Fibroblast of skin of left biceps (primary cell): Measurements from ENCODE around the gene DLGAP1.
"Not testable (repeated sequence)": the region's sequence is repeated elsewhere in the genome, so short reads cannot be mapped to it uniquely, and the experiment has no call there.

Experiments
- DNase-seq, 2 experiments: peaks; one replicate each; pipeline ENCODE4 v3.0.0-alpha.2; 2013; ENCODE audit warnings: low read depth in 2 of 2

Gene DLGAP1

GRCh38 chr18:3721771-3722648 is 733.1 kb downstream of the DLGAP1 start:
- DNase-seq: no peak

- DNase-seq: no peak
Measured at GRCh38 chr18:3720818-3721545, 734.1 kb downstream of the DLGAP1 start.

GRCh38 chr18:3720159-3720558 is 734.9 kb downstream of the DLGAP1 start:
- DNase-seq: no peak

GRCh38 chr18:3717376-3718025 is 737.6 kb downstream of the DLGAP1 start:
- no peak for DNase-seq

- no peak for DNase-seq
Measured at GRCh38 chr18:3716116-3716660, 738.9 kb downstream of the DLGAP1 start.

- no peak for DNase-seq
Measured at GRCh38 chr18:3715231-3716080, 739.7 kb downstream of the DLGAP1 start.

- no peak for DNase-seq
Measured at GRCh38 chr18:3713708-3714107, 741.4 kb downstream of the DLGAP1 start.

GRCh38 chr18:3713166-3713565 is 741.9 kb downstream of the DLGAP1 start:
- peak; percentile 62 to 65 for DNase-seq

GRCh38 chr18:3712491-3712890 is 742.6 kb downstream of the DLGAP1 start:
- DNase-seq: no peak

- no peak for DNase-seq
Measured at GRCh38 chr18:3710712-3711301, 744.3 kb downstream of the DLGAP1 start.

- DNase-seq: no peak
Measured at GRCh38 chr18:3709205-3709604, 745.9 kb downstream of the DLGAP1 start.

GRCh38 chr18:3706279-3707097 is 748.6 kb downstream of the DLGAP1 start:
- DNase-seq: no peak

GRCh38 chr18:3704556-3705344 is 750.4 kb downstream of the DLGAP1 start:
- no peak for DNase-seq

- peak; percentile 33 for DNase-seq
Measured at GRCh38 chr18:3703732-3704176, 751.4 kb downstream of the DLGAP1 start.

- not testable (repeated sequence) for DNase-seq
Measured at GRCh38 chr18:3699707-3700567, 755.2 kb downstream of the DLGAP1 start.

GRCh38 chr18:3694030-3694778 is 760.9 kb downstream of the DLGAP1 start:
- not testable (repeated sequence) for DNase-seq

- DNase-seq: no peak
Measured at GRCh38 chr18:3693410-3693809, 761.7 kb downstream of the DLGAP1 start.
